Upper lobe of right lung (tissue), 1 donor: ENCODE data around the gene TMEFF1. TPM values are rescaled to one million over a fixed set of nuclear protein-coding genes. Genes with fewer than 3 reads are reported as not detected.
A peak's percentile ranks its signal among the peaks of the same experiment; 100 is the strongest.

Experiments
- ATAC-seq: fragments of 200-7000 bp; cut with Tn5 transposase; one replicate; pipeline ENCODE4 v1.9.1; 2020; ENCODE audit warnings: mild to moderate bottlenecking, moderate library complexity
- DNase-seq: peaks from one replicate; pipeline ENCODE4 v3.0.0-alpha.2; 2020
- H3K27ac ChIP-seq: fragments of 200-600 bp; one replicate; pipeline ENCODE4 v1.8.0; 2022
- H3K27me3 ChIP-seq: fragments of 200-600 bp; one replicate; pipeline ENCODE4 v1.8.0; 2022; ENCODE audit warnings: mild to moderate bottlenecking
- H3K36me3 ChIP-seq: fragments of 200-600 bp; one replicate; pipeline ENCODE4 v1.8.0; 2022
- H3K4me1 ChIP-seq: fragments of 200-600 bp; one replicate; pipeline ENCODE4 v1.8.0; 2022
- H3K4me3 ChIP-seq: fragments of 200-600 bp; one replicate; pipeline ENCODE4 v1.8.0; 2022; ENCODE audit warnings: mild to moderate bottlenecking
- H3K9me3 ChIP-seq: fragments of 200-600 bp; one replicate; pipeline ENCODE4 v1.8.0; 2022
- intact Hi-C: fragments of 100-400 bp; cut with DNase I; formaldehyde crosslinking; loops from one replicate; pipeline ENCODE4 v1.11.0; 2022
- total RNA-seq: library from RNA; stranded (reverse); fragmentation: NEBNext Ultra II Directional; extraction: Animal tissue kit (Norgen Biotek cat#: 25700); gene quantifications from one replicate; pipeline ENCODE4 v1.2.1, GENCODE V29; 2021
- TF ChIP-seq, protein P1 (sequence below): fragments of 200-600 bp; IDR thresholded peaks from one replicate; pipeline ENCODE4 v1.8.0; 2022; ENCODE audit warnings: antibody characterized with exemption
- donor health status: DM: no; HTN: yes; CAD: no; lungs with severe emphysema.

TMEFF1 gene
- total RNA-seq, 1 donor from 2014 or later, result 0.64 TPM

DNA sequence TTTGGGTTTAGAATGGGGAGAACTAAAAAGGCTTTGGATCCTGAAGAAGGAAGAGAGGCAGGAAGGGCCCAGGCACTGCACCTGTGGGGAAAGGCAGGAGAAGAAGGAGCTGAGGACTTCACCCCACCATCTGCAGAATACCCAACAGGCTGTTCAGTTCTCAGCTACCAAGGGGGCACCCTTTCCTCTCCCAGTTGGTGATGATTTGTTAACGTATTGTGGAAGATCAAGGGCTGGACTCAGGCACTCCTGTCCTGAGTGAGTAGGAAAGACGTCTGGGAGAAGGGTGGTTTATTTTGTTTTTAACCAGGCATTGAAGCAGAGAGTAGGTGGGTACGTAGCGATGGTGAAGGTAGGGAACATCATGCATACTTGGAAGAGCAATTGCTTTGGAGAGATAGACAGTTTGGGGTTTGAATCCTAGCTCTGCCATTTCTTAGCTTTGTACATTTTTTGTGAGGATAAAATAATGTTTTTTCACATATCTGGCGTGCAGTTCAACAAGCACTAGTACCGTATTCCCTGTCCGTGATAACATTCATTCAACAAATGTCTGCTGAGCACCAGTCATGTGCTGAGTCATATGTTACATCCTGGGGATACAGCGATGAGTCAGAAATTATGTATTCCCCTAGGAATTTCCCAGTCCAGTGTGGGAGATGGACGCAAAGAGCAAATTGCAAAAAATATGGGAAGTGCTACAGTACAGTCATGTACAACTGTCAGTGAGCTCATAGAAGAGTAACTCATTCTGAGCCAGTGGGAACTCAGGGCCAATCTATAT, 43.9 kb upstream of the TMEFF1 start:
- Histone ChIP-seq H3K36me3 (no peaks in the 10 kb centered on the region), H3K4me3 (no peak overlapping the region), H3K27ac (peak overlapping the region; percentile 15), H3K27me3 (no peaks in the 10 kb centered on the region), H3K9me3 (no peaks in the 10 kb centered on the region), H3K4me1 (peaks cover 14% of the 10 kb centered on the region)
- intact Hi-C loops, result no loop called here
- ATAC-seq (no peak), DNase-seq (no peak)
- TF ChIP-seq, protein P1, sequence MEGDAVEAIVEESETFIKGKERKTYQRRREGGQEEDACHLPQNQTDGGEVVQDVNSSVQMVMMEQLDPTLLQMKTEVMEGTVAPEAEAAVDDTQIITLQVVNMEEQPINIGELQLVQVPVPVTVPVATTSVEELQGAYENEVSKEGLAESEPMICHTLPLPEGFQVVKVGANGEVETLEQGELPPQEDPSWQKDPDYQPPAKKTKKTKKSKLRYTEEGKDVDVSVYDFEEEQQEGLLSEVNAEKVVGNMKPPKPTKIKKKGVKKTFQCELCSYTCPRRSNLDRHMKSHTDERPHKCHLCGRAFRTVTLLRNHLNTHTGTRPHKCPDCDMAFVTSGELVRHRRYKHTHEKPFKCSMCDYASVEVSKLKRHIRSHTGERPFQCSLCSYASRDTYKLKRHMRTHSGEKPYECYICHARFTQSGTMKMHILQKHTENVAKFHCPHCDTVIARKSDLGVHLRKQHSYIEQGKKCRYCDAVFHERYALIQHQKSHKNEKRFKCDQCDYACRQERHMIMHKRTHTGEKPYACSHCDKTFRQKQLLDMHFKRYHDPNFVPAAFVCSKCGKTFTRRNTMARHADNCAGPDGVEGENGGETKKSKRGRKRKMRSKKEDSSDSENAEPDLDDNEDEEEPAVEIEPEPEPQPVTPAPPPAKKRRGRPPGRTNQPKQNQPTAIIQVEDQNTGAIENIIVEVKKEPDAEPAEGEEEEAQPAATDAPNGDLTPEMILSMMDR, result no peak

DNA sequence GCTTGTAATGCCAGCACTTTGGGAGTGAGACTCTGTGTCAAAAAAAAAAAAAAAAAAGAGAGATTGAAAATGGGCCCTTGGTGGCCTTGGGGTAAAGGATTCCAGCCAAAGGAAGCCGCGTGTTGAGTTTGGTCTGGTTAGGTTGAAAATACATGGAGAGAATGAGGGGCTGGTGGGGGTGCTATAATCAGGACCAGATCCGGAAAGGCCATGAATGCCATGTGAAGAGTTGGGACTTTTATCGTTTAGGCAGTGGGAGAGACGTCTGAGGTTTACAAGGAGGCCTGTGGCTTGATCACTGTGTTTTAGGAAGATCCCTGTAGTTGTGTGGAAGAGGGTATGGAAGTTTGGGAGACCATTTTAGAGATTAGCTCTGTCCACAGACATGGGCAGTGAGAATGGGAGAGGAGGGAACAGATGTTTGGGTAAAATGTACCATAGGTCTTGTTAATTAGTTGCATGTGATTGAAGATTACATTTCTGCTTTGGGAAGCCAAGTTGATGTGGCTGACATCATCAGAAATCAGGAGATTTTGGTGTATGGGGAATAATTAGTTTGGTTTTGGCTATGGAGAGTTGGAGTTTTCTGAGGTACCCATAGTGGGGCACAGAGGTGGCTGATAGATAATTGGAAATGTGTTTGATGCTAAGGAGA, 42.5 kb upstream of the TMEFF1 start:
- intact Hi-C loops, result no loop called here
- Histone ChIP-seq H3K27me3 (no peaks in the 10 kb centered on the region), H3K4me1 (peaks cover 14% of the 10 kb centered on the region), H3K9me3 (no peaks in the 10 kb centered on the region), H3K4me3 (no peak overlapping the region), H3K27ac (no peak overlapping the region), H3K36me3 (no peaks in the 10 kb centered on the region)
- ATAC-seq (no peak), DNase-seq (no peak)
- TF ChIP-seq, protein P1, result no peak

DNA sequence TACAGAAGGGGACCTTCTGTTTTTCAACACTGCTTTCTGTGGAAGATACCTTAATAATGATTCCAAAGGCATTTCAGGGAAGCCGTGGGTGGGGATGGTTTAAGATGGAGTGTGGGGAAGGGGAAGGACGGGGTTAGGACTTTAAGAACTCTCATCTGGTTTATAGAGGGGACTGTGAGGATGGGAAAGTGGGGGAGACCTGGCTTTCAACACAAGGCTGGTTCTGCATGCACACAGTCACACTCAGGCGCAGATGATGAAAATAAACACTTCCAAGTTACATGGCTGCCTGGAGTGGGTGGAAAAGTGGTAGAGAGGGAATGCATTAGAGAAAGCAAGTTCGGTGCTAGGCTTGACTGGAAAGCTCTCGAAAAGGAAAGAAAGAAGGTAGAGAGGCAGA, 41.1 kb upstream of the TMEFF1 start:
- Histone ChIP-seq H3K9me3 (no peaks in the 10 kb centered on the region), H3K27ac (no peak overlapping the region), H3K36me3 (no peaks in the 10 kb centered on the region), H3K4me3 (no peak overlapping the region), H3K4me1 (peaks cover 14% of the 10 kb centered on the region), H3K27me3 (no peaks in the 10 kb centered on the region)
- DNase-seq, result no peak
- intact Hi-C loops, result no loop called here
- TF ChIP-seq, protein P1, result no peak
- ATAC-seq, result no peak

DNA sequence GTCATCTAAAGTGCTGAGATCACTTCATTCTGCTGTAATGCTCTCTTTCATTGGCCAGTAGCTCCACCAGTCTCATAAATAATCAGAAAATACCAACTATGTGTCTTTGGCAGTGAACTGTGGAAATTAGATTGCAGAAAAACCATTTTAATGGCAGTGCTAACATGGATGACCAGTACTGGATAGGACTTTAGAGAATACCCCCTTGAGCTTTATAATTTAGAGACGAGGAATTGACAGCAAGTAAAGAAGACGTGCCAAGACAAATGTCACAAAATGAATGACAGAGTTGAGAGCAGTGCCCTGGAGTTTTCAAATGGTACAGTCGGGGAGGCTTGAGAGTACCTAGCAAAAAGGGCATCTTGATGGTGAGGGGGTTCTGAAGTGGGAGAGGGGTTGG, 40.2 kb upstream of the TMEFF1 start:
- intact Hi-C loops, result no loop called here

DNA sequence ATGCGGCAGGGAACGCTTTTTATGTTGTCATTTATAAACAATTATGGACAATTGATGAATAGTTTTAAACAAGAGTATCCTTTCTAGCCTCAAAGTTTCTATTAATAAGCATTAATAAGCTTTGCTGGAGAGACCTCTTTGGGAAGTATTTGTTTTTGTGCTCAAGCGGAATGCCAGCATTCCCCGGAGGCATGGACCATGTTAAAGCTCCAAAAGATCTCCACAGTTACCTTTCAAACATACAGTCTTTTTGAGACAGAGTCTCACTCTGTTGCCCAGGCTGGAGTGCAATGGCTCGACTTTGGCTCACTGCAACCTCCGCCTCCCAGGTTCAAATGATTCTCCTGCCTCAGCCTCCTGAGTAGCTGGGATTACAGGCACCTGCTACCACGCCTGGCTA, 36.4 kb upstream of the TMEFF1 start:
- Histone ChIP-seq H3K4me3 (no peak overlapping the region), H3K36me3 (no peaks in the 10 kb centered on the region), H3K4me1 (no peaks in the 10 kb centered on the region), H3K9me3 (no peaks in the 10 kb centered on the region), H3K27ac (no peak overlapping the region), H3K27me3 (no peaks in the 10 kb centered on the region)
- DNase-seq, result no peak
- TF ChIP-seq, protein P1, result no peak
- ATAC-seq, result no peak
- intact Hi-C loops, result no loop called here

More for the DNA sequence above, 40.2 kb upstream of the TMEFF1 start:
- Histone ChIP-seq H3K4me1 (peaks cover 13% of the 10 kb centered on the region), H3K4me3 (no peak overlapping the region), H3K27me3 (no peaks in the 10 kb centered on the region), H3K9me3 (no peaks in the 10 kb centered on the region), H3K36me3 (no peaks in the 10 kb centered on the region), H3K27ac (no peak overlapping the region)
- DNase-seq (no peak), ATAC-seq (no peak)
- TF ChIP-seq, protein P1, result no peak
